SK-N-DZ (cell line): Measurements from ENCODE around the gene MARCOL.
"Not testable (repeated sequence)": the region's sequence is repeated elsewhere in the genome, so short reads cannot be mapped to it uniquely, and the experiment has no call there.

Experiments used
- DNase-seq: peaks from one replicate; pipeline ENCODE4 v3.0.0-alpha.2; 2015; ENCODE audit warnings: low spot score
- small RNA-seq, 2 experiments: library from RNA; depleted of rRNA; stranded (forward); fragments of <200 nt; gene quantifications; one replicate each; pipeline ENCODE3, GENCODE V24; 2014

Gene MARCOL

GRCh38 chr5:148267962-148268361 is 29.6 kb downstream of the MARCOL start:
- no peak for DNase-seq

GRCh38 chr5:148268566-148268965 is 30.2 kb downstream of the MARCOL start, which contains the start of gene SPINK13:
Gene SPINK13 (plus strand): TSS chr5:148268794. CDS start chr5:148270073, 1,279 bp downstream.
- no peak for DNase-seq

- not testable (repeated sequence) for DNase-seq
These were observed 36.8 kb downstream of the MARCOL start for GRCh38 chr5:148275129-148275528.

GRCh38 chr5:148280893-148281292 is 42.6 kb downstream of the MARCOL start:
- DNase-seq = not testable (repeated sequence)

- DNase-seq = not testable (repeated sequence)
These were observed 43.0 kb downstream of the MARCOL start for GRCh38 chr5:148281336-148281735.

- DNase-seq = peak; percentile 12
These were observed 52.2 kb downstream of the MARCOL start for GRCh38 chr5:148290271-148291195.

Small RNA genes within 50 kb of the gene (small RNA-seq; reads per million reads assigned to genes)
- gene HMGN1P16 = 0 reads per million in 2 experiments
